SK-N-SH treated with all-trans-retinoic acid at 6 μM for 48 hours (cell line): ENCODE results near the gene RFC1.

Experiments used
- CSDC2 ChIP-seq: fragments of 250-450 bp; sonication (Bioruptor Pico); IDR thresholded peaks from 2 replicates; pipeline ENCODE4 v1.5.0; 2020; ENCODE audit warnings: mild to moderate bottlenecking, moderate library complexity
- RARB ChIP-seq: fragments of 250-450 bp; sonication (Bioruptor Pico); IDR thresholded peaks from 2 replicates; pipeline ENCODE4 v1.8.0; 2021; ENCODE audit warnings: mild to moderate bottlenecking, moderate library complexity
- TCF4 ChIP-seq: fragments of 250-450 bp; sonication (Bioruptor Pico); IDR thresholded peaks from 2 replicates; pipeline ENCODE4 v1.8.0; 2021; ENCODE audit warnings: mild to moderate bottlenecking, moderate library complexity, borderline replicate concordance

GRCh38 chr4:39280770-39281169 lies 85.4 kb downstream of the RFC1 start:
- TF ChIP-seq TCF4 (CRISPR knock-in tag) (no peak), RARB (CRISPR knock-in tag) (no peak), CSDC2 (CRISPR knock-in tag) (no peak)
